OCI-LY1 (cell line): ENCODE results near the gene ZNF318.

Source experiments
- EZH2 ChIP-seq: fragments of 200-600 bp; sonication (generic), shearing (Covaris generic); IDR thresholded peaks from 2 replicates; pipeline ENCODE4 v1.8.0; 2017; ENCODE audit warnings: borderline replicate concordance, mixed run types, mild to moderate bottlenecking, antibody characterized with exemption, low read length, moderate library complexity, mixed read lengths
- TF ChIP-seq, protein P1 (sequence below): fragments of 200-600 bp; sonication (generic), shearing (Covaris generic); IDR thresholded peaks from 2 replicates; pipeline ENCODE4 v1.5.1; 2017; ENCODE audit warnings: mild to moderate bottlenecking, antibody characterized with exemption, low read length, moderate library complexity, mixed read lengths

DNA sequence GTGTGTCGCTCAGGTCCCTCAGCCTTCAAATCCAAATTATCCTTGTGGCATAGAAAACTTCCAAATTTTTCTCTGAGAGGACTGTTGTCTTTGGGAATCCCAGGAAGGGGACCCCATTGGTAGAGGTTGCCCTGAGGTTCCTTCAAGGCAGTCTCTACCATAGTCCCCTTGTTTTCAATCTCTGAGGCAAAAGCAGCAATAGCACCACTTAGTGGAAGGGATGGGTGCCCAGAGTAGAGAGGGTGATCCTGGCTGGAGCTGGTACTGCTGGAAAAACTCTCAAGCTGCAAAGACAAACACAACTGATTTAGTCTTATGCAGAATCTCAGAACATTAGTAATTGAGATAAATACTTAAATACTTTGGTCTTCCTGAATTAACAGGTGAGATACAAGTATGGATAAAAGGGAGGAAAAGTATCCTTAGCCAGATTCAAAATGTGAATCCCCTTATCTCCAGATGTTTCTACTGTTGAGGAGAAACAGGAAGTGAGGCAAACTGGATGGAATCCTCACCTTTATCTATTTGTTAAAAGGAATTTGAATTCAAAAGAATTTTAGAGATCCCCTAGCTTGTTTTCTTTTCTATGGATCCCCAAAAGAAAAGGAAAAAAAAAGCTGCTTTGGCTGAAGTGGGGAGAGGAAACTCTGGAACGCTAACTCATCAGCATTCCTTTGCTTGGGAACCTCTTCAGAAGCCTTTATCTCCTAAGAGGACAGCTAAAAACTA lies 13.4 kb downstream of the ZNF318 start:
- TF ChIP-seq, protein P1, sequence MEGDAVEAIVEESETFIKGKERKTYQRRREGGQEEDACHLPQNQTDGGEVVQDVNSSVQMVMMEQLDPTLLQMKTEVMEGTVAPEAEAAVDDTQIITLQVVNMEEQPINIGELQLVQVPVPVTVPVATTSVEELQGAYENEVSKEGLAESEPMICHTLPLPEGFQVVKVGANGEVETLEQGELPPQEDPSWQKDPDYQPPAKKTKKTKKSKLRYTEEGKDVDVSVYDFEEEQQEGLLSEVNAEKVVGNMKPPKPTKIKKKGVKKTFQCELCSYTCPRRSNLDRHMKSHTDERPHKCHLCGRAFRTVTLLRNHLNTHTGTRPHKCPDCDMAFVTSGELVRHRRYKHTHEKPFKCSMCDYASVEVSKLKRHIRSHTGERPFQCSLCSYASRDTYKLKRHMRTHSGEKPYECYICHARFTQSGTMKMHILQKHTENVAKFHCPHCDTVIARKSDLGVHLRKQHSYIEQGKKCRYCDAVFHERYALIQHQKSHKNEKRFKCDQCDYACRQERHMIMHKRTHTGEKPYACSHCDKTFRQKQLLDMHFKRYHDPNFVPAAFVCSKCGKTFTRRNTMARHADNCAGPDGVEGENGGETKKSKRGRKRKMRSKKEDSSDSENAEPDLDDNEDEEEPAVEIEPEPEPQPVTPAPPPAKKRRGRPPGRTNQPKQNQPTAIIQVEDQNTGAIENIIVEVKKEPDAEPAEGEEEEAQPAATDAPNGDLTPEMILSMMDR = peak; percentile 20; the same call in 1 of the 2 replicates
- TF ChIP-seq EZH2 = no peak
